Measurements from ENCODE around the gene ATG3.

DNA sequence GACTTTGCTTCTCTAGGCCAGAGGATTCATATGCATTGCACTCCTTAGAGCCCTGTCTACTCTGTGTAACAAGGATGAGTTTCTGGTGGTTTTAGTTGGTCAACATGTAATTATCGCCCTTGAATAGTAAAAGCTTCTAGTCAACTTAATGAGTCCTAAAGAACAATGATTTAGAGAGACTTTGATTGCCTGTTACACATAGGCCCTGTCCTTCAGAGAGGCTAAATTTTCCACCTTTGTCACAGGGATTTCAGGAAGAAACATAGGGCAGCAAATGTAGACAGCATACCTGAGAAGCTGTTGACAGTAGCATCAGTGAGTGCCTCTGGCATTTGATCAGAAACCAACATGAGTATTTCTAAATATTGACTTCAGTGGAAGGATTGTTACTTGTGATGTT lies 69.6 kb downstream of the ATG3 start:
- TF ChIP-seq EZH2phosphoT487 (IDR thresholded peaks at IDR 0.05; ENCODE audit: borderline replicate concordance): no peak
- TF ChIP-seq, protein P1, sequence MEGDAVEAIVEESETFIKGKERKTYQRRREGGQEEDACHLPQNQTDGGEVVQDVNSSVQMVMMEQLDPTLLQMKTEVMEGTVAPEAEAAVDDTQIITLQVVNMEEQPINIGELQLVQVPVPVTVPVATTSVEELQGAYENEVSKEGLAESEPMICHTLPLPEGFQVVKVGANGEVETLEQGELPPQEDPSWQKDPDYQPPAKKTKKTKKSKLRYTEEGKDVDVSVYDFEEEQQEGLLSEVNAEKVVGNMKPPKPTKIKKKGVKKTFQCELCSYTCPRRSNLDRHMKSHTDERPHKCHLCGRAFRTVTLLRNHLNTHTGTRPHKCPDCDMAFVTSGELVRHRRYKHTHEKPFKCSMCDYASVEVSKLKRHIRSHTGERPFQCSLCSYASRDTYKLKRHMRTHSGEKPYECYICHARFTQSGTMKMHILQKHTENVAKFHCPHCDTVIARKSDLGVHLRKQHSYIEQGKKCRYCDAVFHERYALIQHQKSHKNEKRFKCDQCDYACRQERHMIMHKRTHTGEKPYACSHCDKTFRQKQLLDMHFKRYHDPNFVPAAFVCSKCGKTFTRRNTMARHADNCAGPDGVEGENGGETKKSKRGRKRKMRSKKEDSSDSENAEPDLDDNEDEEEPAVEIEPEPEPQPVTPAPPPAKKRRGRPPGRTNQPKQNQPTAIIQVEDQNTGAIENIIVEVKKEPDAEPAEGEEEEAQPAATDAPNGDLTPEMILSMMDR (conservative IDR thresholded peaks at IDR 0.05; ENCODE audit: low read length): no peak

Measured in Loucy (cell line).